HG02981 (cell line): ENCODE data around the gene NRXN3.

ENCODE experiments used
- ATAC-seq: cut with Tn5 transposase; IDR thresholded peaks from one replicate; pipeline ENCODE4 v1.9.1; 2021; ENCODE audit warnings: mild to moderate bottlenecking, moderate library complexity; ENCODE audit not compliant: unreplicated experiment

The NRXN3 gene

GRCh38 chr14:78240567-78240966 is 70.4 kb downstream of the NRXN3 start:
- ATAC-seq, result no peak

- ATAC-seq, result no peak
Observed at GRCh38 chr14:78242086-78242485, 71.9 kb downstream of the NRXN3 start.

- no peak for ATAC-seq
Observed at GRCh38 chr14:78243187-78243586, 73.0 kb downstream of the NRXN3 start.

- ATAC-seq, result no peak
Observed at GRCh38 chr14:78245238-78245637, 75.1 kb downstream of the NRXN3 start.

GRCh38 chr14:78248501-78249090 is 78.4 kb downstream of the NRXN3 start:
- no peak for ATAC-seq

- ATAC-seq, result no peak
Observed at GRCh38 chr14:78251308-78251707, 81.1 kb downstream of the NRXN3 start.

- ATAC-seq, result no peak
Observed at GRCh38 chr14:78253986-78254385, 83.8 kb downstream of the NRXN3 start.

GRCh38 chr14:78254911-78255461 is 84.8 kb downstream of the NRXN3 start:
- peak; percentile 63 for ATAC-seq

GRCh38 chr14:78259831-78260230 is 89.7 kb downstream of the NRXN3 start:
- no peak for ATAC-seq

GRCh38 chr14:78278464-78279250 is 108.5 kb downstream of the NRXN3 start:
- no peak for ATAC-seq

- no peak for ATAC-seq
Observed at GRCh38 chr14:78282437-78282836, 112.3 kb downstream of the NRXN3 start.

- no peak for ATAC-seq
Observed at GRCh38 chr14:78286210-78286609, 116.0 kb downstream of the NRXN3 start.

- peak; percentile 72 for ATAC-seq
Observed at GRCh38 chr14:78292003-78292402, 121.8 kb downstream of the NRXN3 start.

GRCh38 chr14:78297858-78298257 is 127.7 kb downstream of the NRXN3 start:
- ATAC-seq, result no peak

- no peak for ATAC-seq
Observed at GRCh38 chr14:78298298-78298697, 128.1 kb downstream of the NRXN3 start.

- ATAC-seq, result no peak
Observed at GRCh38 chr14:78302841-78303240, 132.7 kb downstream of the NRXN3 start.

- no peak for ATAC-seq
Observed at GRCh38 chr14:78307671-78308070, 137.5 kb downstream of the NRXN3 start.

GRCh38 chr14:78308079-78308478 is 137.9 kb downstream of the NRXN3 start:
- ATAC-seq, result no peak

GRCh38 chr14:78310272-78310671 is 140.1 kb downstream of the NRXN3 start:
- no peak for ATAC-seq

GRCh38 chr14:78313499-78313898 is 143.3 kb downstream of the NRXN3 start:
- no peak for ATAC-seq

GRCh38 chr14:78314484-78314883 is 144.3 kb downstream of the NRXN3 start:
- ATAC-seq, result no peak

- no peak for ATAC-seq
Observed at GRCh38 chr14:78316052-78316451, 145.9 kb downstream of the NRXN3 start.
